KOPT-K1 (cell line): Measurements from ENCODE around the gene ASCC2.

Experiments
- H3K27ac ChIP-seq: fragments of 200-600 bp; sonication (generic); 2 replicates; pipeline ENCODE4 v1.5.1; 2016; ENCODE audit warnings: antibody characterized with exemption, mild to moderate bottlenecking, low read depth, low read length; ENCODE audit not compliant: poor library complexity, severe bottlenecking
- H3K36me3 ChIP-seq: fragments of 200-600 bp; sonication (generic); 2 replicates; pipeline ENCODE4 v1.5.1; 2017; ENCODE audit warnings: antibody characterized with exemption, mild to moderate bottlenecking, low read length, moderate library complexity; ENCODE audit not compliant: insufficient read depth
- H3K9me3 ChIP-seq: fragments of 200-600 bp; sonication (generic); 2 replicates; pipeline ENCODE4 v1.5.1; 2017; ENCODE audit warnings: antibody characterized with exemption, low read length, mild to moderate bottlenecking; ENCODE audit not compliant: insufficient read depth, poor library complexity, severe bottlenecking

The ASCC2 gene

GRCh38 chr22:29816539-29816938 lies 21.5 kb downstream of the ASCC2 start:
- peaks cover 99% of the 10 kb centered on the region for H3K36me3 ChIP-seq
- no peak overlapping the region for H3K27ac ChIP-seq
- no peaks in the 10 kb centered on the region for H3K9me3 ChIP-seq

- peaks cover 99% of the 10 kb centered on the region for H3K36me3 ChIP-seq
- H3K9me3 ChIP-seq: no peaks in the 10 kb centered on the region
- H3K27ac ChIP-seq: no peak overlapping the region
Observed at GRCh38 chr22:29816128-29816527, 21.9 kb downstream of the ASCC2 start.

GRCh38 chr22:29815580-29815979 lies 22.5 kb downstream of the ASCC2 start:
- Histone ChIP-seq H3K9me3 (no peaks in the 10 kb centered on the region), H3K27ac (no peak overlapping the region), H3K36me3 (peaks cover 99% of the 10 kb centered on the region)

GRCh38 chr22:29814003-29814402 lies 24.1 kb downstream of the ASCC2 start:
- peaks cover 97% of the 10 kb centered on the region for H3K36me3 ChIP-seq
- H3K9me3 ChIP-seq: no peaks in the 10 kb centered on the region
- H3K27ac ChIP-seq: no peak overlapping the region

- no peak overlapping the region for H3K27ac ChIP-seq
- no peaks in the 10 kb centered on the region for H3K9me3 ChIP-seq
- peaks cover 95% of the 10 kb centered on the region for H3K36me3 ChIP-seq
Observed at GRCh38 chr22:29813563-29813962, 24.5 kb downstream of the ASCC2 start.

- peaks cover 95% of the 10 kb centered on the region for H3K36me3 ChIP-seq
Observed at GRCh38 chr22:29813126-29813525, 24.9 kb downstream of the ASCC2 start.

GRCh38 chr22:29811377-29811776 lies 26.7 kb downstream of the ASCC2 start:
- peaks cover 95% of the 10 kb centered on the region for H3K36me3 ChIP-seq

More at GRCh38 chr22:29813126-29813525, 24.9 kb downstream of the ASCC2 start:
- no peak overlapping the region for H3K27ac ChIP-seq
- no peaks in the 10 kb centered on the region for H3K9me3 ChIP-seq

GRCh38 chr22:29810216-29810615 lies 27.9 kb downstream of the ASCC2 start:
- peaks cover 95% of the 10 kb centered on the region for H3K36me3 ChIP-seq
- H3K27ac ChIP-seq: no peak overlapping the region
- H3K9me3 ChIP-seq: no peaks in the 10 kb centered on the region

More at GRCh38 chr22:29811377-29811776, 26.7 kb downstream of the ASCC2 start:
- Histone ChIP-seq H3K9me3 (no peaks in the 10 kb centered on the region), H3K27ac (no peak overlapping the region)

- H3K9me3 ChIP-seq: no peaks in the 10 kb centered on the region
- H3K27ac ChIP-seq: no peak overlapping the region
- H3K36me3 ChIP-seq: peaks cover 90% of the 10 kb centered on the region
Observed at GRCh38 chr22:29806196-29806595, 31.9 kb downstream of the ASCC2 start.

- peaks cover 90% of the 10 kb centered on the region for H3K36me3 ChIP-seq
- no peaks in the 10 kb centered on the region for H3K9me3 ChIP-seq
- no peak overlapping the region for H3K27ac ChIP-seq
Observed at GRCh38 chr22:29804985-29805384, 33.1 kb downstream of the ASCC2 start.

- Histone ChIP-seq H3K27ac (no peak overlapping the region), H3K36me3 (peaks cover 96% of the 10 kb centered on the region), H3K9me3 (no peaks in the 10 kb centered on the region)
Observed at GRCh38 chr22:29803190-29803589, 34.9 kb downstream of the ASCC2 start.

- H3K9me3 ChIP-seq: no peaks in the 10 kb centered on the region
- H3K36me3 ChIP-seq: peaks cover 96% of the 10 kb centered on the region
- no peak overlapping the region for H3K27ac ChIP-seq
Observed at GRCh38 chr22:29801796-29802195, 36.3 kb downstream of the ASCC2 start.

- Histone ChIP-seq H3K27ac (no peak overlapping the region), H3K36me3 (peaks cover 96% of the 10 kb centered on the region), H3K9me3 (no peaks in the 10 kb centered on the region)
Observed at GRCh38 chr22:29801153-29801552, 36.9 kb downstream of the ASCC2 start.

GRCh38 chr22:29799217-29799680 lies 38.8 kb downstream of the ASCC2 start:
- H3K27ac ChIP-seq: peak overlapping the region; percentile 51
- H3K9me3 ChIP-seq: no peaks in the 10 kb centered on the region
- peaks cover 95% of the 10 kb centered on the region for H3K36me3 ChIP-seq

GRCh38 chr22:29798801-29799200 lies 39.3 kb downstream of the ASCC2 start:
- peak overlapping the region; percentile 51 for H3K27ac ChIP-seq
- H3K36me3 ChIP-seq: peaks cover 92% of the 10 kb centered on the region
- H3K9me3 ChIP-seq: no peaks in the 10 kb centered on the region

GRCh38 chr22:29798318-29798717 lies 39.8 kb downstream of the ASCC2 start:
- Histone ChIP-seq H3K36me3 (peaks cover 92% of the 10 kb centered on the region), H3K27ac (peak overlapping the region; percentile 51), H3K9me3 (no peaks in the 10 kb centered on the region)
